Uterus (tissue), 4 donors: ENCODE measurements around the gene PSMC2. TPM values are rescaled to one million over a fixed set of nuclear protein-coding genes. Genes with fewer than 3 reads are reported as not detected.

Source experiments
- DNase-seq, 2 donors: peaks; one replicate each; pipeline ENCODE4 v3.0.0-alpha.2; 2019 to 2020
- H3K27ac ChIP-seq, 2 donors: fragments of 200-600 bp; sonication (generic); 1 replicate in 1 of 2; 2 replicates in 1 of 2; pipeline ENCODE4 v1.5.1; 2016 to 2018
- H3K27me3 ChIP-seq, 2 donors: fragments of 200-600 bp; sonication (generic); one replicate each; pipeline ENCODE4 v1.5.1; 2018 to 2019; ENCODE audit warnings: control low read depth in 1 of 2
- H3K36me3 ChIP-seq, 2 donors: fragments of 200-600 bp; sonication (generic); one replicate each; pipeline ENCODE4 v1.5.1; 2019; ENCODE audit warnings: control low read depth in 1 of 2
- H3K4me1 ChIP-seq, 2 donors: fragments of 200-600 bp; sonication (generic); one replicate each; pipeline ENCODE4 v1.5.1; 2018 to 2019; ENCODE audit warnings: control low read depth in 1 of 2
- H3K4me3 ChIP-seq, 2 donors: fragments of 200-600 bp; sonication (generic); 1 replicate in 1 of 2; 2 replicates in 1 of 2; pipeline ENCODE4 v1.5.1; 2018 to 2019; ENCODE audit warnings: mild to moderate bottlenecking in 1 of 2
- H3K9me3 ChIP-seq, 2 donors: fragments of 200-600 bp; sonication (generic); one replicate each; pipeline ENCODE4 v1.5.1; 2019; ENCODE audit warnings: control low read depth in 1 of 2
- POLR2A ChIP-seq, 2 donors: fragments of 450-650 bp; IDR thresholded peaks; one replicate each; pipeline ENCODE4 v1.6.1; 2016; ENCODE audit warnings: antibody characterized with exemption in 2 of 2, mild to moderate bottlenecking in 1 of 2, moderate library complexity in 1 of 2
- intact Hi-C: fragments of 100-400 bp; cut with DNase I; formaldehyde crosslinking; loops from one replicate; pipeline ENCODE4 v1.15.1; 2023; ENCODE audit warnings: low total_unique reads
- total RNA-seq, 4 donors: library from RNA; depleted of rRNA in 3 of 4; stranded (reverse); fragments of >200 nt in 3 of 4; gene quantifications; one replicate each; pipeline versions ENCODE4 v1.1.0 to v1.2.4, GENCODE V29; 2014 to 2023
- TF ChIP-seq, protein P1 (sequence below), 4 experiments: fragments of 200-600 bp in 2 of 4; fragments of 450-650 bp in 2 of 4; sonication (generic) in 2 of 4; IDR thresholded peaks; one replicate each; pipeline ENCODE4 v1.5.1; 2016 to 2019; ENCODE audit warnings: antibody characterized with exemption in 4 of 4, mild to moderate bottlenecking in 2 of 4, moderate library complexity in 1 of 4
- donor health status: DM: yes; HTN: yes; CAD: no.

PSMC2 gene
- total RNA-seq, 4 donors from 2014 or later, result 30.0 to 128 (median 79.8) TPM

DNA sequence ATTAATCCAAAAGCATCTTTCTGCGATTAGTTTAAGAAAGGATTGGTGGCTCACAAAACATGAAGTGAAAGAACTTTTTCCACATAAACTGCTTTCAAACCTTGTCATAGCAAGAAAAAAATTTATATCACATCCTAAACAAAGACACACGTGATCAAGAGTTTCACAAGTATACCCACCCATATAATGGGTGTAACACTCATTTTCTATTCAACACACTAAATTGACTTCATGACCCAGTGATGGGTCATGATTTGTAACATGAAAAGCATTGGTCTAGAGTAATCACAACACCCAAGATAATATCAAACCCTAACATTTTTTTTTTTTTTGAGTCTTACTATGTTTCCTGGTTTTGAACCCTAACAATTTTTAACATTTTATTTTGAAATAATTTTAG is 32.6 kb upstream of the PSMC2 start:
- no peak for TF ChIP-seq POLR2A (IDR thresholded peaks at IDR 0.05)
- TF ChIP-seq, protein P1, sequence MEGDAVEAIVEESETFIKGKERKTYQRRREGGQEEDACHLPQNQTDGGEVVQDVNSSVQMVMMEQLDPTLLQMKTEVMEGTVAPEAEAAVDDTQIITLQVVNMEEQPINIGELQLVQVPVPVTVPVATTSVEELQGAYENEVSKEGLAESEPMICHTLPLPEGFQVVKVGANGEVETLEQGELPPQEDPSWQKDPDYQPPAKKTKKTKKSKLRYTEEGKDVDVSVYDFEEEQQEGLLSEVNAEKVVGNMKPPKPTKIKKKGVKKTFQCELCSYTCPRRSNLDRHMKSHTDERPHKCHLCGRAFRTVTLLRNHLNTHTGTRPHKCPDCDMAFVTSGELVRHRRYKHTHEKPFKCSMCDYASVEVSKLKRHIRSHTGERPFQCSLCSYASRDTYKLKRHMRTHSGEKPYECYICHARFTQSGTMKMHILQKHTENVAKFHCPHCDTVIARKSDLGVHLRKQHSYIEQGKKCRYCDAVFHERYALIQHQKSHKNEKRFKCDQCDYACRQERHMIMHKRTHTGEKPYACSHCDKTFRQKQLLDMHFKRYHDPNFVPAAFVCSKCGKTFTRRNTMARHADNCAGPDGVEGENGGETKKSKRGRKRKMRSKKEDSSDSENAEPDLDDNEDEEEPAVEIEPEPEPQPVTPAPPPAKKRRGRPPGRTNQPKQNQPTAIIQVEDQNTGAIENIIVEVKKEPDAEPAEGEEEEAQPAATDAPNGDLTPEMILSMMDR (IDR thresholded peaks at IDR 0.05), result no peak
- no peak for DNase-seq
- Histone ChIP-seq H3K36me3 (no peaks in the 10 kb centered on the region), H3K4me3 (no peak overlapping the region), H3K27ac (no peak overlapping the region), H3K4me1 (no peaks in the 10 kb centered on the region), H3K9me3 (no peaks in the 10 kb centered on the region), H3K27me3 (peaks cover 0 to 3% of the 10 kb centered on the region in 2 donors)
- intact Hi-C loops, result no loop called here

DNA sequence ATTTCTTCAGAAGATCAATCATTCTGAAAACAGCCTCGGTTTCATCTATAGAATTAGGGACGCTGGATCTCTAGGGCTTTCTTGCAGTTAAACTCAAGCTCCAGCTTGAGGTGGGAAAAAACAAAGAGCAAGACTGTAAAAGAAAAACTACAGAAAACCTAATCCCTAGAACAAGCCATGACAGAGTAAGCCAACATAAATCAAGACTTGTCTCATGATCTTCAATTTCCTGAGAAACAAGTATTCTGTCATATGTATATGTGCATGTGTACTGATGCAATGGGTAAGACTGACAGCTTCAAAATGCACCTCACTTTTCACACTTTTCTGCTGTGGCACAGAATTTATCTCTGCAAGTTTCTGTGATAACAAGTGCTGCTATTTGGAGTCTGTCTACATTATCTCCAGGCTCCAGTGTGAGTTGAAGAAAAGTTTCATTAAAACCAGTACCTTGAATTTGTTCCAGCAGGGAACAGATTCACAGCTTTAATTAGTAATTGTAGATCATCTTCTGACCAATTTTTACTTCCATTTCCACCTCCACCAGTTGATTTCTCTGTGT is 31.0 kb upstream of the PSMC2 start:
- Histone ChIP-seq H3K4me1 (no peaks in the 10 kb centered on the region), H3K27me3 (peaks cover 0 to 3% of the 10 kb centered on the region in 2 donors), H3K4me3 (no peak overlapping the region), H3K27ac (no peak overlapping the region), H3K9me3 (no peaks in the 10 kb centered on the region), H3K36me3 (no peaks in the 10 kb centered on the region)
- TF ChIP-seq POLR2A (IDR thresholded peaks at IDR 0.05), result no peak
- TF ChIP-seq, protein P1 (IDR thresholded peaks at IDR 0.05), result no peak
- DNase-seq, result no peak
- intact Hi-C loops, result no loop called here

DNA sequence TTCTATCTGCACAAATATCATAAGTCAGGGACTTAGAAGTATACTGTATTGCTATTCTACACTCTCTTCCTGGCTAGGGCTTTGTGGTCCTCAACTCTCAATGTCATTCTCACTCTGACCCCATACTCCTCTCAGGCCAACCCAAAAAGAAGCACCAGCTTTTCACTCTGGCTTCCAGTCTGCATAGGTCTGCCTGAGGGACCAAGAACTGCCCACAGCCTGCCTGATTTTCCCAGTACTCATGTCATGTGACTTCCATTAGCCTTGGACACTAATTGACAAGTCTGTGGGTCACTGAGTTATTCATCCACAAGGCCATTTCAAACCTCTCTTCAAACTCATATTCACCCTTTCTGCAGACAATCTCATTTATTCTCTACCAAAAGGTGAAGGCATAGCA is 30.4 kb upstream of the PSMC2 start:
- Histone ChIP-seq H3K36me3 (no peaks in the 10 kb centered on the region), H3K27ac (no peak overlapping the region), H3K27me3 (peaks cover 0 to 3% of the 10 kb centered on the region in 2 donors), H3K4me3 (no peak overlapping the region), H3K9me3 (no peaks in the 10 kb centered on the region), H3K4me1 (no peaks in the 10 kb centered on the region)
- intact Hi-C loops, result no loop called here
- DNase-seq, result no peak
- TF ChIP-seq, protein P1 (IDR thresholded peaks at IDR 0.05), result no peak
- TF ChIP-seq POLR2A (IDR thresholded peaks at IDR 0.05), result no peak

DNA sequence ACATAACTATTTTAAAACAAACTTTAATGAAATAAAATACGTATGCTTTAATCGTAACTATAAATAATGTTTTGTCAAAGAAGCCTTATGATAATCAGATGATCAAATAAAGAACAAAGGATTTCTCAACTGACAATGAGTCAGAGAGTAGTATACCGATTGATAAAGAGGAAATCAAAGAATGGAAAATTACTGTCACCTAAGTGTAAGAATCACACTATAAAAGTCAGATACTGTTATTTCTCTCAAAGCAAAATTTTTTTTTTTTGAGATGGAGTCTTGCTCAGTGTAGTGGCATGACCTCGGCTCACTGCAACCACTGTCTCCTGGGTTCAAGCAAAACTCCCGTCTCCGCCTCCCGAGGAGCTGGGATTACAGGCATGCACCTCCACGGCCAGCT is 21.7 kb upstream of the PSMC2 start:
- TF ChIP-seq, protein P1 (IDR thresholded peaks at IDR 0.05), result no peak
- TF ChIP-seq POLR2A (IDR thresholded peaks at IDR 0.05), result no peak
- intact Hi-C loops, result no loop called here
- H3K9me3 ChIP-seq, result no peaks in the 10 kb centered on the region
- no peaks in the 10 kb centered on the region for H3K27me3 ChIP-seq
- no peak overlapping the region for H3K27ac ChIP-seq
- H3K4me3 ChIP-seq, result no peak overlapping the region
- H3K36me3 ChIP-seq, result no peaks in the 10 kb centered on the region
- no peak for DNase-seq
- no peaks in the 10 kb centered on the region for H3K4me1 ChIP-seq

DNA sequence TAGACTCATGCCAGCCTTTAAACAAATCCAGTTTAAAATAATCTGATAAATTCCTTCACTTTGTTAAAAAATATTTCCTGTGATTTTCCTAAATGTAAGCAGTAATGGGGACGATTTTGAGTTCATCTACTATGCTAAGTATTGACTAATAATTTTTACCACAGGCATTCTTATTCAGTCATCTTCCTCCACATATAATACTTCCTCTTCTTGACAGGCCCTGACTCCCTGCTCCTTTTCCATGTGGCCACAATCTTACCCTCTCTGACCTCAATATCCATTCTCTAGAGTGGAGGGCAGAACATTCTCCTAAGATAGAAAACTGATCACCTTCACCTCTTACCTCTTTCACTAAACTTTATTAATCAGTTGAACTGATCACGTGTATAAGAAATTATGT is 10.7 kb upstream of the PSMC2 start:
- Histone ChIP-seq H3K36me3 (no peaks in the 10 kb centered on the region), H3K27me3 (no peaks in the 10 kb centered on the region), H3K4me3 (no peak overlapping the region), H3K9me3 (no peaks in the 10 kb centered on the region), H3K4me1 (no peaks in the 10 kb centered on the region), H3K27ac (no peak overlapping the region)
- TF ChIP-seq, protein P1 (IDR thresholded peaks at IDR 0.05), result no peak
- TF ChIP-seq POLR2A (IDR thresholded peaks at IDR 0.05), result no peak
- no peak for DNase-seq
- intact Hi-C loops, result no loop called here
